Activated naive CD4-positive, alpha-beta T cell (primary cell): ENCODE results near the gene PHLPP1.

ENCODE experiments used
- DNase-seq, 4 experiments: peaks; one replicate each; lab custom pipeline; 2025; lab: John Stamatoyannopoulos, UW

PHLPP1 gene

DNA sequence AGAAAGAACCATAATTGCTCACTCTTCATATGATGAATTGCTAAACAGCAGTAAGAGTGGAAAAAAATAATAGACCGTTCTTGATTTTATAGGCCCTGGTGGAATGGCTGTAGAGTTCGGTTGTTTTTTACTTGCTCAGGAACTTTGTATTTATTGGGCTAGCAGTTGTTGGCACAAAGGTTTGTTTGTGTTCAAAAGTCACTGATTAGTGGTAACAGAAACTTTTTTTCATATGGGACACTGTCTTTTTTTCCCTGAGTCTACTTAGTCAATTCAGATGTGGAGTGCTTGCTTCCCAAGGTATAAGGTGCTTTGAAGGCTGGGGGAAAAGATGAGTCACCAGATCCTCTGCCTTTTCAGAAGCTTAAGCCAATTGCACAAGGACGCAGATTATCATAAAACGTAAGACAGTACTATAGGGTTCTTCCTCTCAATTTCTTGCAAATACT, 25.8 kb downstream of the PHLPP1 start:
- DNase-seq = no peak

DNA sequence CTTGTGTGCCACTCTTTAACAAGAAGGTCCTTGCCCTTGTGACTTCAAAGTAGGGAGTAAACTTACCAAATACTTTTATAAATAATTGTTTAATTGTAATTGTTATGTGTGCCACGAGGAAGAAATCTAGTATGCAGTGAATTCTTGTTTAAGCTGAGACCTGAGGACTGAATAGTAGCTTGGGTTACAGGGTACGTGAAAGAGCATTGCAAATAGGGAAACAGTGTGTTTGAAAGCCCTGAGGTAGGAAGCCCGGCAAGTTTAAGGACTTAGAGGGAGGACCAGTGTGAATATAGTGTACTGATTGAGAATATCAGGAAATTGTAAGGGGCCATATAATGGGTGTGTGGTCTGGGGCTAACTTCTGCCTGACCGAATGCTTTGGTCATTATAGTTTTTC, 26.2 kb downstream of the PHLPP1 start:
- no peak for DNase-seq

DNA sequence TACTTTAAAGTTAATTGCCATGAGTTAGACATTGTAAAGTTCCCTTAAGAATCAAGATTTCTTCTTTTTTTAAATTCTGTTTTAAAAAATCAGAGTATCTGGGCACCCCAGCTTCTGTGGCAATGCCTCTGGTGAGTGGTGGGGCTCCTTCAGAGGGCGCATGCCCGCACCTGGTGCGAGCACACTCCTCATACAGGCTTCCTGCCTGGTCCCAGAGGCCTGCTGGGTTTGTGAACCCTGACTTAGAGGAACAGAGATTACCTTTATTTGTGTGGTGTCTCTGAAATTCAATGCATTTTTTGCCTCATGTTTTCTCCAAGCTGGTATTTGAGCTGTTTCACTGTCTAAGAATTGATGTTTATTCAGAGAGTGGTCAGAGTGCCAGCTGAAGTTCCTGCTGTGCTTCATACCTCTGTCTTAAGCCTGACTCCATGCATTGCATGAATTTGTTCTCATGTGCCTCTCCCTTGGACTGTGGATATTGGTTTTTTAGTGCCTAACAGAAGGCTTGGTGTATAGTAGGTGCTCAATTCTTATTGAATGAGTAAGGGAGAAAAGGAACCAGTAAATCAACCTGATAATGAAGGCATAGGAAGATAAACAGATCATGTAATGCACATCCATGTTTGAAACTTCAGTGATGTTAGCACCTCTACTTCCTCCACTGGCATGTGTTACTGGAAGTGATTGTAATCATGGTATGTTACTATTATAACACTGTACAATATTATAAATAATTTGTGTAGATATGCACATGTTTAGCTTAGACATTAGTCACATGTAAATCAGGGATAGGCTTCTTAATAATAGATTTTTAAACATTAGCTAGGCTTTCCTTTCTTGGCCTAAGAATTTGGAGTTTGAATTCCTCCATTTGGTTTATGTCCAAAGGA, 29.0 kb downstream of the PHLPP1 start:
- no peak for DNase-seq

DNA sequence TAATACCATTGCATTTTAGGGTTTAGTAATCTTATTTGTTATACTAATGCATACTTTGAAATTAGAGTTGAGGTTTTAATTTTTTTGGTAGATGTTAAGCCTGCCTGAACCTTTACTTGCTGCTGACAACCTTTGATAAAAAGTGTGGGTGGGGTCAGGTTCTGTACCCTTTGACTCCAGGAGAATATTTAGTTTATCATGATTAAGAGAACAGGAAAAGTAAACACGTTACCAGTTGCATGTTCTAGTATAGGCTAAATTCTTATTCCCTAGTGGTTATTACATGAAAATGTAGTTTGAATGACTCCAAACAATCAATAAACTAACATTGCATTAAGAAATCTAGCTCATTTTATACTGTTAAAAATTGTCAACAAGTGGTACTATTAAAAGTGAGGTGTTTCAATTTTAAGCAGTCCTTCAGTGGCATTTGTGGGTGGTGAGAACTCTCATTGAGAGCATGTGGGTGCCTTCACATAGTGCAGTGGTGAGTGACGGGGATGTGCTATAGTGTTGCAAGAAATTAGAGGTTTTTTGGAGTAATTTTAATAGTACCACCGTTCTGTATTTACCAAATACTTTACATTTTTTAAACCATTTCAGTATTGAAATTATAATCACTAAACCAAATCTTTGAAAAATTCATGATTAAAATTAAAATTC, 29.9 kb downstream of the PHLPP1 start:
- no peak for DNase-seq

DNA sequence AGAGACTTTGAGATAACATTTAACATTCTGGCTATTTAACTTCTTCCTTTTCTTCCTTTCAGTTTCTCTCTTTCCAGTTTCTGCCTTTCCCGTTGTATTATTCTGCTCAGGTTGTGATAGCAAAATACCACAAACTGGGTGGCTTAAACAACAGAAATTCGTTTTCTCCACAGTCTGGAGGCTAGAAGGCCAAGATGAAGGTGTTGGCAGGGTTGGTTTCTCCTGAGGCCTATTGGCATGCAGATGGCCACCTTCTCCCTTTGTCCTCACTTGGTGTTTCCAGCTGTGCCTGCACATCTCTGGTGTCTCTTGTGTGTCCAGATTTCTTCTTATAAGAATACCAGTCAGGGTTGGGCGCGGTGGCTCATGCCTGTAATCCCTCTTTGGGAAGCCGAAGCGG, 34.0 kb downstream of the PHLPP1 start:
- no peak for DNase-seq

DNA sequence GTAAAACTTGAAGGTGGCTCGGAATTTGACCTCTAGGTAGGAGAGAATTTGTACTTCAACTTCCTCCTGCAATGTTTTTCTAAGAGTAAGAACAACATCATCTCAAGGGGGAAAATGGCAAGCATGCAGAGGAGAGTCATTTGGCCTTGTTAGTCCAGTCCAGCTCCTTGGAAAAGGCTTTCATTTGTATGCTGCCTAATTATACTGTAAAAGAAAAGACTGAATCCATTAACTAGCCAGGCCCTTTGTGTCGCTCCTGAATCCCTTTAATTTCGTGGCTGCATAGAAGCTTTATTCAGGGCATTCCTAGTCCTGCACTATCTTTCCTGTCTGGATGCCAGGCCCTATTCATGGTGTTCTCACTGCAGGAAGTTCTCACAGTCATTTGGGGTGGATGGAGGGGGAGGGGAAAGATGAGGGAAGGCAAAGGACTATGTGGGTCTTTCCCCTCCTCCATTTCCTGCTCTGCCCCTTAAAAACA, 36.0 kb downstream of the PHLPP1 start:
- DNase-seq = no peak

DNA sequence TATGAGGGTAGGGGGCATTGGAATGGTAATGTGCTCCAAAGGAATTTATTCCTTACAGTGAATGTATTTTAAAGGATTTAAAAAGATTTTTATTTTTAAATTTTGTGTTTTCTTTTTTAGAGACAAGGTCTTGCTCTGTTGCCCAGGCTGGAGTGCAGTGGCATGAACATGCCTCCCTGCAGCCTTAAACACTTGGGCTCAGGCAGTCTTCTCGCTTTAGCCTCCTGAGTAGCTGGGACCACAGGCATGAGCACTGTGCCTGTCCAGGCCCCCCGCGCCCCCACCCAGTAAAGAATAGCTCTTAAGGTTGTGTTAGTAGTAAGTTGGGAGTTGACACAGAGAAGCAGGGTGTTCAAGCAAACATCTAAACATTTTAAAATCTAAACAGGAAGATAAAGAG, 36.6 kb downstream of the PHLPP1 start:
- no peak for DNase-seq

DNA sequence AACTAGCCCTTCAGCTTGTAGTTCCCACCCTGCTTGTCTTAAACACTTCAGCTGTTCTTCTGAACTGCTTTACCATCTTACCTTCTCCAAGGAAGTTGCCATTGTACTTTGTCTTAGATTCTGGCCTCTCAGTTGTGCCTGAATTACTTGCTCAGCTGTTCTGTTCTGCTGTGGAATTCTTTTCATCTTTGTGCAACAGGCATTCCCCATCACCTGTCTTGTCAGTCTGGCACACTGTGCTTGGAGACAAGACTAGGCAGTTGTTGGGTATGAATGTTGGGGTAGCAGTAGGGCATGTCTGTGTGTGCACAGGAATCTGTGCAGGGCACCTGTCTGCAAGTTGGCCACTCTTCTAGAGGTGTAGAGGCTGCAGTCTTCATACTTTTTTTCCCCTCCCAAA, 38.7 kb downstream of the PHLPP1 start:
- DNase-seq = no peak

DNA sequence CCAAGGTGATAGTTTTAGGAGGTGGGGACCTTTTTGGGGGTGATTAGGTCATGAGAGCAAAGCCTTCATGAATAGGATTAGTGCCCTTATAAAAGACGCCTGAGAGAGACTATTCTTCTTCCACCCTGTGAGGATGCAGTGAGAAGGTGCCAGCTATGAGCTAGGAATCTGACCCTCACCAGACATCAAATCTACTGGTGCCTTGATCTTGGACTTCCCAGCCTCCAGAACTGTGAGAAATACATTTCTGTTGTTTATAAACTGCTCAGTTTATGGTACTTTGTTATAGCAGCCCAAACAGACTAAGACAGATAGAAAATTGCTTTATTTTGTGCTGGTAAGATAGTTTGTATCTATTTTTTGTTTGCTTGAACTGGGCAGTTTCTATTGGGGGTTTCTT, 40.1 kb downstream of the PHLPP1 start:
- DNase-seq = no peak

DNA sequence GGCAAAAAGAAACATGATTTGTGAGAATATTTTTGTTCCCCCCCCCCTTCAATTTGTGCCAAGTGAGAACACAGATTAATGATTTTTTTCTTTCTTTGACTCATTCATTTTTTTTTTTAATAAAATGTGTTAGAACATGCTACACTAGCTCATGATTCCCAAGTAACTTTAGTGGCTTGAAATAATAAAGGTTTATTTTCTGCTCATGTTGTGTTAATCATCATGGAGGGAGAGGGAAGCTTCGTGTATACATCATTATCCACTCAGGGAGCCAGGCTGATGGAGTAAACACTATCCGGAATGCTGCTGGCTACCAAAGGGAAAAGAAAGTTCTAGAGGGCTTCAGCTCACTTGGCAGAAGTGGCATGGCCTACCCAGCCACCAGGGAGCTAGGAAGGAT, 40.6 kb downstream of the PHLPP1 start:
- no peak for DNase-seq

DNA sequence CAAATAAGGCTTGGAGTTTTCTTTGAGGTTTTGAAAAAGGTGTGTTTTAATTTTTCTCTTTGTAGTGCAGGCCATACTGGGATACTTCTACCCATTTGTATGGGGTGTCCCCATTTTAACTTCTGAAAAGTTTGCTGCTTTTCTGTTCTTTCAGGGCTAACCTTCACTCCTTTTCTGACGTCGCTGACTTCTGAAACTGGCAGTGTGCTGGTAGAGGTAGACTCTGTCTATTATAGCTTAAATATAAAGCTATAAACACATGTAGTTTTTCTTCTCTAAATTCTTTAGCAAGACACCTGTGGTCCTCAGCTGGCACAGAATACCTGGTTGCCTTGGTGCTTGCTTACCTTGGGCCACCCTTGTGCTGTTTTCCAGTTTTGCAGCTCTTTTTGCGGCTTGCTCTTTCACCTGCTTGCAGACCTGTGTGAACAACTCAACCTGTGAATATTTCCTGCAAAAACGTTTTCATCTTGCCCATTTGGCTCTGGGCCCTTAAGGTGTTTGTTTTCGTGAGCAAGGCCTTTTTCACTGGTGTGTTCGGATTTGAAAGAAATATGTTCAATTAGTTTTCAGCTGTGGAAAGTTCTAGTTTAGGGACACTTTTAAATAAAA, 42.2 kb downstream of the PHLPP1 start:
- no peak for DNase-seq

DNA sequence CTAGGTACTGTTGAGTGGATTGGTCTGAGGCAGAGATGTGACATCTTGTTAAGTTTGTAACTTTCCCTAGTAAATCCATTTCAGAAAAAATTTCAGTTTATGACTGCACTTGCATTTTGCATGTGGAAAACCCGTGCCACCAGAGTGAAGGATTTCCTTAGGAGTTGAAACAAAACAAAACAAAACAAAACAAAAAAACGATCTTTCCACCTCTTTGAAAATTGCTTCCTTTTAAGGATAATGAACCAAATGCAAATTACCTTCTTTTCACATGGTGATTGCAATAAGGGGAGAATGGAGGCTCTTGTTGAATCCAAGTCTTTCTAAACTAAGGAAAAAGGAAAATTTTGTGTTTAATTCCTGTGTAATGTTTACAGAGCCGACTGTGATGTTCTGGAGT, 43.2 kb downstream of the PHLPP1 start:
- DNase-seq = no peak

DNA sequence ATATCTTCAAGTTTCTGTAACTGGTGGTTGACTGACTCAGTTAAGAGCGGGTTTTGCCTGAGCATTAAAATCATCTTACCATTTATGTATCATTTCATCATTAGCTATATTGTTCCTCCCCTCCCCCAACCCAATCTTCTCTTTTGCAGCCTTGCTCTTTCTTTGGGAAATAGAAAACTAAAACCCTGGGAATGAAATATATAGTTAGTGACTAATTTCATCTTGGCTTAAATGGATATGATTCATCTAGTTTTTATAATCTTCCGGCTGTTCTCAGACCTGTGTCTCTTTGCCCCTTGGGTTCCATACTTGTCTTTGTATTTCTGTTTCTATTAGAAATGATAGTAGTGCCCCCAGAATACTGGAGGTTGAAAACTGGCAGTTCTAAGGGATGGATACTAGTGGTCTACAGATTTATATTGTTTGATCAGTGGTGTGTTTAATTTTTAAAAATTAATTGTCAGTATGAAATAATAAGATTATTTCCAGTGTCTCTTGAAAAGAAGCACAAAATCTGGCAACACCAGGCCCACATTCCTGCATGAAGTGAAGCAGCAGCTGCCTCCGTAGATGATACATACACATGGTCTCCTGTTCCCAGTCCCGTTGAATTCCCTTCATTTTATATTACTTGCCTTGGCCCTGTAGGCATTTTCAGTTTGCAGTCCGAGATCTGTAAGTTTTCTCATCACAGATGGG, 44.5 kb downstream of the PHLPP1 start:
- no peak for DNase-seq

DNA sequence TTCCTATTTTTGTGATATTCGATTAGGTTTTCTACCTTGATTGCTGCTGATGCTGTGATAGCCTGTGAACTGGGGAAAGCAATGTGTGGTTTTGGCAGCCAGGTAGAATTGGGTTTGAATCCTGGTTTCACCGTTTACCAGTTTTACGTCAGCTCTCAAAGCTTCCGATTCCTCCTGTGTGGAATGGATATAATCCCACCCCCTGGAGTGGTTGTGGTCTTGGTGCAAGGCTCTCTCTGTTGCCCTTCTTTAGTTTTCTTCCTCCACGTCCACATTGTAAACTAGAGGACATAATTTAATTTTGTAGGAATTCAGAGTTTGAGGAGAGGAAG, 45.0 kb downstream of the PHLPP1 start:
- DNase-seq = no peak

DNA sequence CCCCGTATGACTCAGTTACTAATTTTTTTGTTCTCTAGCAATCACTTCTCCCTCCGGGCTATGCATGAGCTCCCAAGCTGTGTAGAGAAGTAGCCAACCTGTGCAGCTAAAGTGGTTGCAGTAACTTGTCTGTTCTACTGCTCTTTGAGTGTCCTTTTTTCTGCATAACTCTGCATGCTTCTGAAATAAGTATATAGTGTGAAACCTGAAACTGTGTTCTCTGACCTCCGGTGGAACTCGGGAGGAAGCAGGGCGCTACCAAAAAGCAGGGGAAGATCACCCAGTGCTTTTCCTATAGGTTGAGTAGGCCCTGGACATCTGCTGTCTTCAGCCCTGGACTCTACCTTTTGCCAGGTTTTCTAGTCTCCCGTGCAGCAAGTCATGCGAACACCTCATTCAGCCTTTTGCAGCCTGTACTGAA, 47.8 kb downstream of the PHLPP1 start:
- DNase-seq = no peak

DNA sequence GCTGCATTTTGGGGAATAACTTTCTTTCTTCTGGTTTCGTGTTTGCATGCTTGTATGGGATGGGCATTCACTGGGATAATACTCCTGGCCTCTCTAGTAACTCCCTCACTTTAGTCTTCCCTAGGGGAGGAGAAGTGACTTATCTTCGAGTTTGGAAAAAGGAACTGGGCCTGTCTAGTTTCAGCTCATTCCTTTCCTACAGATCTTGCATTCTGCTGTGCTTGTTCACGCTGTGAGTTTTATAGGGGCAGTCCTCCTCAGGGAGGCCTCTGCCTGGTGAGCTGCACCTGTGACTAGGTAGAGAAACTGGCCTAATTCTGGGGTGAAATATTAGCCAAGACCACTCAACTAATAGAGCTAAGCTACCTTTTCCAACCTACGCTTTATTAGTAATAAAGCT, 50.9 kb downstream of the PHLPP1 start:
- no peak for DNase-seq

DNA sequence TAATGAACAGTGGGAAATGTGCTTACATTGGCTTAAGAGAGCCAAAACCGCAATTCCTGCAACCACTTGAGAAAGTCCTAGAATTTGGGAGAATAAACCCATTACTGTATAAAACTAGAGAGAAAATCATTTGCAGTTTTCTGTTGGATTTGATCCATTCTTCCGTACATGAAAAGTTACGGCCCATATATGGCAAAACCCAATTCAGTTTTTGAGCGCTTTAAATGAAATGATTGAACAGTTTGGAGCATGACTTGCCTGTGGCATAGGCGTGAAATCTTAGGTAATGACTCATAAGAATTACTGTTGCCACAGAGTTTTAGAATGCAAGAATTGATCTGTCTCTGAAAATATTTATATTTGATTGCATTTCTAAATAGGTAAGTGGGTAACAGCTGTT, 52.0 kb downstream of the PHLPP1 start:
- DNase-seq = no peak

DNA sequence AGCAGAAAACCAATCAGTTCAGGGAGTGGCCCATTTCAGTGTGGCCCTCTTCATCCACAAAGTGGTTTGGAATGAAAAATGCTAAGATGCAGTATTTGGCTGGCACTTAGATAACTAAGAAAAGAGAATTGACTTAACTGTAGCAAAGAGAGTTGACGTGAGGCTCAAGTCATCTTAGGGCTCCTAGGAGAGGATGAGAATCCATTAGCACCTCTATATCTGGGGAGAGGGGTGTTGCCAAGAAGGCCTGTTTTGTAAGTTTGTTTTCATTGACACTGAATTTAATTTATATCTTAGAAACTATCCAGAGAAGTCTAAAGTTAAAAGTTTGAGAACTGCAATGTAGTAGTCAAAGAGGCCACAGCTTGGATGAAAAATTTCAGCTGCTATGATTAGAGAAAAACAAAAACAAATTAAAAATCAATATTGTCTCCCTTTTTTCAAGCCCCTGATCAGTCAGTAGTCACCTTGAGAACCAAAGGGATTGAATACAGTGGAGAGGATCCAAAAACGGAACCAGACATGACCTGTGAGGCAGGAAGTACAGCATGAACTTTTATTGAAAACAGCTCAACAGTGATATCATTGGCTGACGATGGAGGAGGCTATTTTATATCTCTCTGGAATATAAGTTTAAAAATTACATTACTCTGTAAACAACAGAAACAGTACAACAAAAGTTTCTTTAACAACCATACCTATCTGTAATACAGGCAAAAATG, 52.7 kb downstream of the PHLPP1 start:
- DNase-seq = no peak

DNA sequence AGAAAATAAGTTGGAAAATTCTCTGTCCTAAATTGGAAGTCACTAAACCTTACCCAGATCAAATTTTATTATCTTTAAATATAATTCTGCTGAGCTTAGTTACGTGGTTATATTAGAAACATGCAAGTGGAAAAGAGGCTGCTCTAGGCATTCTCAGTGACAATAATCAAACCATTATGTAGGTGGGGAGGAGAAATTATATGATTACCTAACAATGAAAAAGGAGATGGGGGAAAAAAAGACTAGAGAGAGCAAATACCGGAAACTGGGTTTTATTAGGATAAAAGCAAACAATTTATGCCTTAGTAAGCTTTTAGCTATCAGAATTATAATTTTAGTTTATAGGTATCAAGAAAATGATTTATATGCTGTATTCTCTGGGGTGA, 53.2 kb downstream of the PHLPP1 start:
- no peak for DNase-seq

DNA sequence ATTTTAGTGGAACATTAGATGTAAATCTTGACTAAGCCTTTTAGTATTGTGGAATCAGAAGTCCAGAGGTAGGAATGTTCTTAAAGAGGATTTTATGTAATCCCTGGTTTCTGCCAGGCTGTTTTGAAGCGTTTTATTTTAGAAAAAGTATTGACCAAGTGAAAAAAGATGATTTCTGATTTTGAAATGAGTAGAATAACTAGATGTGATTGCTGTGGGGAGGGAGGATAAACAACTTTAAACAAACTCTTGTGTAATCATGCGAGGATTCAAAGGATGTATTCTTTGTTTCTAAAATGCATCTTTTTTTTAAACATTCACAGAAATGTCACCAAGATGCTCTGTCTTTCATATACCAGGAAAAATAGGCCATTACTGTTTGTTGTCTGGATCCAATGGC, 53.9 kb downstream of the PHLPP1 start:
- DNase-seq = no peak

DNA sequence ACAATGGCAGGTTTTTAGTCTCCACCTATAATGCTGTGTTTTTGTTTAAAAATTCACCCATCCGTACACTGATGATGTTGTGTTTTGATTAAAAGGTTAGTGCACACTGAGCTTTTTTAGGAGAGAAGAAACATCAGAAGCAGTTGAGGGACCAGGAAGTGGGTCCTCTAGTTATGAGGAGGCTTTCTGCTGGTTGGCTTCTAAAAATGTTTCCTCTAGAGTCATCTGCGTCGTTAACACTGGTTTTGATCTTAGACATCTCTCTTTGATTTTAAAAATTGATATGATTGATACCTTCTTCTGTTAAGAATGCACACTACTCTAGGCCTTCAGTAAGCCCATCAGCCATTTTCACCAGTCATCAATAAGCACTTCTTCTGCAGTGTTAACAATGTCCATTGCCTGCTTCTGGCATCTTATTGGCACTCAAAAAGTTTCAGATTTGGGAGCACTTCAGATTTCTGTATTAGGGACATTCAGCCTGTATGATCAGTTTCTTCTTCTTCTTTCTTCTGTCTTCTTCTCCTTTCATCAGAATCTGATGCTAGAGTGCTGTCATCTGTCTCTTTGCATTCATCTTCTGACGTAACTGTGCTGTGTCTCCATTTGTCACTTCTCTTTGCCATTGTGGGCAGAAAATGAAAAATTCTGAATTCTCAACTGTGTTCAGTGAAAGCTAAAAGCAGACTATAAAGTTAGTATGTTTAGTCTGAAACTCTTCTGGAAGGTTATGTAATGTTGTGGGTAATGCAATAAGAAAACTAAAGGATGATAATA, 56.3 kb downstream of the PHLPP1 start:
- DNase-seq = no peak
